HG03045 (cell line): ENCODE data around the gene MYO7B.

Experiments used
- ATAC-seq: cut with Tn5 transposase; IDR thresholded peaks from one replicate; pipeline ENCODE4 v1.9.1; 2021; ENCODE audit warnings: mild to moderate bottlenecking, moderate library complexity; ENCODE audit not compliant: unreplicated experiment

Gene MYO7B

GRCh38 chr2:127646487-127647241 lies 111.2 kb downstream of the MYO7B start:
- no peak for ATAC-seq

- ATAC-seq = no peak
Observed at GRCh38 chr2:127647242-127648190, 112.0 kb downstream of the MYO7B start.

- ATAC-seq = no peak
Observed at GRCh38 chr2:127648321-127648720, 112.8 kb downstream of the MYO7B start.

GRCh38 chr2:127649100-127649611 lies 113.7 kb downstream of the MYO7B start:
- no peak for ATAC-seq

- ATAC-seq = no peak
Observed at GRCh38 chr2:127649684-127650040, 114.2 kb downstream of the MYO7B start.

GRCh38 chr2:127650041-127650784 lies 114.7 kb downstream of the MYO7B start:
- no peak for ATAC-seq

- no peak for ATAC-seq
Observed at GRCh38 chr2:127650785-127651380, 115.4 kb downstream of the MYO7B start.

GRCh38 chr2:127651381-127651809 lies 115.9 kb downstream of the MYO7B start:
- ATAC-seq = no peak

- no peak for ATAC-seq
Observed at GRCh38 chr2:127651971-127652550, 116.6 kb downstream of the MYO7B start.

- ATAC-seq = no peak
Observed at GRCh38 chr2:127652786-127653357, 117.4 kb downstream of the MYO7B start.

- ATAC-seq = no peak
Observed at GRCh38 chr2:127653421-127654083, 118.1 kb downstream of the MYO7B start.

GRCh38 chr2:127654084-127654837 lies 118.8 kb downstream of the MYO7B start:
- no peak for ATAC-seq

GRCh38 chr2:127654838-127655175 lies 119.3 kb downstream of the MYO7B start:
- ATAC-seq = no peak

- ATAC-seq = no peak
Observed at GRCh38 chr2:127655209-127656073, 120.0 kb downstream of the MYO7B start.

- ATAC-seq = no peak
Observed at GRCh38 chr2:127656569-127657231, 121.2 kb downstream of the MYO7B start.

- ATAC-seq = no peak
Observed at GRCh38 chr2:127657232-127657595, 121.7 kb downstream of the MYO7B start.

- no peak for ATAC-seq
Observed at GRCh38 chr2:127658146-127658545, 122.7 kb downstream of the MYO7B start.
